Mucosa of descending colon (tissue), 3 donors: ENCODE measurements around the gene LRCH1. TPM values are rescaled to one million over a fixed set of nuclear protein-coding genes. Genes with fewer than 3 reads are reported as not detected.

Experiments used
- ATAC-seq: fragments of 200-7000 bp; cut with Tn5 transposase; one replicate; pipeline ENCODE4 v1.9.1; 2020; ENCODE audit warnings: mild to moderate bottlenecking, moderate library complexity
- DNase-seq, 3 donors: peaks; one replicate each; pipeline ENCODE4 v3.0.0-alpha.2; 2020
- H3K36me3 ChIP-seq: fragments of 200-600 bp; one replicate; pipeline ENCODE4 v1.8.0; 2021; ENCODE audit warnings: low read depth, mild to moderate bottlenecking
- H3K4me1 ChIP-seq: fragments of 200-600 bp; one replicate; pipeline ENCODE4 v1.8.0; 2021; ENCODE audit warnings: low read depth, mild to moderate bottlenecking
- H3K4me3 ChIP-seq: fragments of 200-600 bp; one replicate; pipeline ENCODE4 v1.8.0; 2021; ENCODE audit warnings: mild to moderate bottlenecking
- H3K9me3 ChIP-seq: fragments of 200-600 bp; one replicate; pipeline ENCODE4 v1.8.0; 2021; ENCODE audit warnings: mild to moderate bottlenecking
- intact Hi-C, 2 donors: fragments of 100-400 bp; cut with DNase I in 1 of 2; cut with micrococcal nuclease in 1 of 2; formaldehyde crosslinking; loops; one replicate each; pipeline versions ENCODE4 v1.11.0 to v1.11.1; 2022; cut with DNase I, micrococcal nuclease
- total RNA-seq, 3 donors: library from RNA; stranded (reverse); fragmentation: NEBNext Ultra II Directional in 2 of 3; extraction: Animal tissue kit (Norgen Biotek cat#: 25700) in 2 of 3; gene quantifications; one replicate each; pipeline versions ENCODE4 v1.2.1 to v1.2.4, GENCODE V29; 2021 to 2023
- TF ChIP-seq, protein P1 (sequence below): fragments of 200-600 bp; IDR thresholded peaks from one replicate; pipeline ENCODE4 v1.8.0; 2022; ENCODE audit warnings: antibody characterized with exemption, mild to moderate bottlenecking
- donor health status: DM: no; HTN: no; CAD: no; lungs with moderate emphysema.
- donor health status: DM: no; HTN: no; CAD: no.
- donor health status: DM: no; HTN: yes; CAD: no.

LRCH1 gene
- total RNA-seq, 3 donors from 2014 or later = 13.4 to 44.1 (median 16.1) TPM

GRCh38 chr13:46586751-46587514, 34.0 kb downstream of the LRCH1 start:
- Histone ChIP-seq H3K36me3 (no peaks in the 10 kb centered on the region), H3K4me1 (peaks cover 13% of the 10 kb centered on the region), H3K4me3 (no peak overlapping the region), H3K9me3 (no peaks in the 10 kb centered on the region)
- intact Hi-C loops = no loop called here
- DNase-seq (no peak), ATAC-seq (no peak)
- TF ChIP-seq, protein P1, sequence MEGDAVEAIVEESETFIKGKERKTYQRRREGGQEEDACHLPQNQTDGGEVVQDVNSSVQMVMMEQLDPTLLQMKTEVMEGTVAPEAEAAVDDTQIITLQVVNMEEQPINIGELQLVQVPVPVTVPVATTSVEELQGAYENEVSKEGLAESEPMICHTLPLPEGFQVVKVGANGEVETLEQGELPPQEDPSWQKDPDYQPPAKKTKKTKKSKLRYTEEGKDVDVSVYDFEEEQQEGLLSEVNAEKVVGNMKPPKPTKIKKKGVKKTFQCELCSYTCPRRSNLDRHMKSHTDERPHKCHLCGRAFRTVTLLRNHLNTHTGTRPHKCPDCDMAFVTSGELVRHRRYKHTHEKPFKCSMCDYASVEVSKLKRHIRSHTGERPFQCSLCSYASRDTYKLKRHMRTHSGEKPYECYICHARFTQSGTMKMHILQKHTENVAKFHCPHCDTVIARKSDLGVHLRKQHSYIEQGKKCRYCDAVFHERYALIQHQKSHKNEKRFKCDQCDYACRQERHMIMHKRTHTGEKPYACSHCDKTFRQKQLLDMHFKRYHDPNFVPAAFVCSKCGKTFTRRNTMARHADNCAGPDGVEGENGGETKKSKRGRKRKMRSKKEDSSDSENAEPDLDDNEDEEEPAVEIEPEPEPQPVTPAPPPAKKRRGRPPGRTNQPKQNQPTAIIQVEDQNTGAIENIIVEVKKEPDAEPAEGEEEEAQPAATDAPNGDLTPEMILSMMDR = no peak

- Histone ChIP-seq H3K9me3 (no peaks in the 10 kb centered on the region), H3K4me3 (no peak overlapping the region), H3K36me3 (no peaks in the 10 kb centered on the region), H3K4me1 (peaks cover 13% of the 10 kb centered on the region)
- DNase-seq (no peak), ATAC-seq (peak; percentile 21)
- TF ChIP-seq, protein P1 = no peak
- intact Hi-C loops = no loop called here
Observed at GRCh38 chr13:46587807-46588418, 34.9 kb downstream of the LRCH1 start.

- DNase-seq (no peak), ATAC-seq (no peak)
- Histone ChIP-seq H3K4me1 (peaks cover 6% of the 10 kb centered on the region), H3K4me3 (no peak overlapping the region), H3K36me3 (no peaks in the 10 kb centered on the region), H3K9me3 (no peaks in the 10 kb centered on the region)
- intact Hi-C loops = no loop called here
- TF ChIP-seq, protein P1 = no peak
Observed at GRCh38 chr13:46592385-46592784, 39.4 kb downstream of the LRCH1 start.

- TF ChIP-seq, protein P1 = no peak
- Histone ChIP-seq H3K4me1 (peaks cover 6% of the 10 kb centered on the region), H3K36me3 (no peaks in the 10 kb centered on the region), H3K4me3 (no peak overlapping the region), H3K9me3 (no peaks in the 10 kb centered on the region)
- intact Hi-C loops = no loop called here
- ATAC-seq (peak; percentile 15), DNase-seq (no peak)
Observed at GRCh38 chr13:46593398-46593797, 40.4 kb downstream of the LRCH1 start.

DNA sequence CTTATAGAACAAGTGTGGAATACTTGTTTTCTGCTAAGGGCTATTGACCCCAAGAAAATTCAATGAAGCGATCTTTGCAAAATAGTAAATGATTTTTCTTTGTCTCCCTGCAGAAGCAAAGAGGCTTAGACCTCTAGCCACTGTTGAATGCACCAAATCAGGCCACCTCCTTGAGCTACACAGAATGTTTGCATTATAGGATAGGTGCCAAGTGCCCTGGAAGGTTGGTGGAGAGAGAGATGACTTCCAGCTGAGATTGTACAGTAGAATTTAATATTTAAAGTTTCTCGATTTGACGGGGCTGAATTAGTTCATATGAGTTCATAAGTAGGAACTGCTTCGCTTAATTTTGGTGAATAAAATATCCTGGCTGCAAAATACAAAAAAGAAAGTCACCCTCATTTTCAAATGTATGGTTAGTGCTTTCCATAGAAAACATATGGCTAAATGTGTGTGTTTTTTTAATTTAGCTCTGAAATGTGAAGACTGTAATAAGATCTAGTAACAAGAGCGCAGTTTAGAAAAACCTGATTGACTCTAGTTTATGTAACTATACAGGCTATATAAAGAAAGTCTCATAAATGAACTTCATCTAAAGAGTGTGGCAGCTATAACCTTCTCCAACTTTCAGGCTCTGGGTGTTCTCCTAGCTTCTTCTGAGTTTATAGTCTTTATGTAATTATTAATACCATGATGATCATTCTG, 41.6 kb downstream of the LRCH1 start:
- no peak for ATAC-seq
- intact Hi-C loops = no loop called here
- no peak for DNase-seq
- Histone ChIP-seq H3K4me3 (no peak overlapping the region), H3K36me3 (no peaks in the 10 kb centered on the region), H3K9me3 (no peaks in the 10 kb centered on the region), H3K4me1 (peaks cover 6% of the 10 kb centered on the region)
- TF ChIP-seq, protein P1 = no peak
